Smooth muscle cell (in vitro differentiated cells): ENCODE data around the gene MAML3. TPM values are rescaled to one million over a fixed set of nuclear protein-coding genes. Genes with fewer than 3 reads are reported as not detected.

Experiments used
- DNase-seq: peaks from one replicate; lab custom pipeline; 2025; ENCODE audit not compliant: unreplicated experiment; lab: John Stamatoyannopoulos, UW
- H2AFZ ChIP-seq: fragments of 200-600 bp; sonication (generic); 2 replicates; pipeline ENCODE4 v1.6.0; 2016; ENCODE audit warnings: antibody characterized with exemption, low read depth, mild to moderate bottlenecking
- H3F3A ChIP-seq: fragments of 200-600 bp; sonication (generic); 2 replicates; pipeline ENCODE4 v1.6.0; 2017; ENCODE audit warnings: antibody characterized with exemption, low read depth
- H3K27ac ChIP-seq: fragments of 200-600 bp; sonication (generic); 2 replicates; pipeline ENCODE4 v1.5.1; 2016; ENCODE audit warnings: low read depth, mild to moderate bottlenecking
- H3K27me3 ChIP-seq: fragments of 200-600 bp; sonication (generic); 2 replicates; pipeline ENCODE4 v1.6.1; 2016; ENCODE audit warnings: low read depth, mild to moderate bottlenecking
- H3K36me3 ChIP-seq: fragments of 200-600 bp; sonication (generic); 2 replicates; pipeline ENCODE4 v1.5.1; 2016; ENCODE audit warnings: low read depth
- H3K4me1 ChIP-seq: fragments of 200-600 bp; sonication (generic); 2 replicates; pipeline ENCODE4 v1.5.1; 2016; ENCODE audit warnings: low read depth
- H3K4me2 ChIP-seq: fragments of 200-600 bp; sonication (generic); 2 replicates; pipeline ENCODE4 v1.6.0; 2016; ENCODE audit warnings: mild to moderate bottlenecking
- H3K4me3 ChIP-seq: fragments of 200-600 bp; sonication (generic); 2 replicates; pipeline ENCODE4 v1.5.1; 2016; ENCODE audit warnings: mild to moderate bottlenecking
- H3K79me2 ChIP-seq: fragments of 200-600 bp; sonication (generic); 2 replicates; pipeline ENCODE4 v1.6.0; 2016; ENCODE audit warnings: low read depth, mild to moderate bottlenecking
- H3K9ac ChIP-seq: fragments of 200-600 bp; sonication (generic); 2 replicates; pipeline ENCODE4 v1.6.0; 2016; ENCODE audit warnings: low read depth
- H3K9me3 ChIP-seq: fragments of 200-600 bp; sonication (generic); replicated peaks from 2 replicates; pipeline ENCODE4 v1.5.1; 2016; ENCODE audit warnings: low read depth
- H4K20me1 ChIP-seq: fragments of 200-600 bp; sonication (generic); 2 replicates; pipeline ENCODE4 v1.6.0; 2016; ENCODE audit warnings: low read depth
- WGBS: methylation state at CpG from one replicate; pipeline ENCODE4 v1.1.7; 2016; ENCODE audit warnings: low lambda C conversion rate; 5-methylcytosine and 5-hydroxymethylcytosine counted together
- polyA plus RNA-seq: library from polyadenylated mRNA; unstranded; fragments of >200 nt; fragmentation: Nextera tagmentation; extraction: Ambion mirVana; gene quantifications from 2 replicates; pipeline ENCODE4 v1.2.1, GENCODE V29; 2016
- total RNA-seq: library from RNA; depleted of rRNA; stranded (reverse); fragments of >200 nt; gene quantifications from 2 replicates; pipeline ENCODE4 v1.2.3, GENCODE V29; 2014
- TF ChIP-seq, protein P1 (sequence below): fragments of 200-600 bp; sonication (generic); IDR thresholded peaks from 2 replicates; pipeline ENCODE4 v1.5.1; 2017; ENCODE audit warnings: borderline replicate concordance, mild to moderate bottlenecking, antibody characterized with exemption; ENCODE audit not compliant: insufficient read depth, poor library complexity, severe bottlenecking

Gene MAML3
- total and polyA plus RNA-seq, 2 experiments from 2014 or later: 4.9 to 12.6 TPM

DNA sequence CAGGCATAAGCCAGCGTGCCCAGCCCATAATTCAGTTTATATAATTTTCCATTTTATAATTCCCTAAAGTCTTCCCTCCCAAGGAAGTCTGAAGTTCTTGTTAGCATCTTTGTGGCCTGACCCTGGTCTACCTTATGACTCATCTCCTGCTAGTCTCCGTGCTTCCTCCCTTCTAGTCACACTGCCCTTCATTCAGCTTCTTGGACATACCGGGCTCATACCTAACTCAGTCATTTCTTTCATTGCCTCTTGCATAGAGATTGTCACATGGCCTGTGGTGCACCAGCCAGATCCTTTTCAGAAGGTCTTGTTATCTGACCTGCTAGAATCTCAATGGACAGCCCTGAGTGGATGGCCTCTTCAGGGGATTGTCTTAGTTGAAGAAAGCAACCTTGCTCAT, 22.8 kb upstream of the MAML3 start:
- H3K27me3 ChIP-seq: no peaks in the 10 kb centered on the region
- H3K9me3 ChIP-seq: no peaks in the 10 kb centered on the region
- TF ChIP-seq, protein P1, sequence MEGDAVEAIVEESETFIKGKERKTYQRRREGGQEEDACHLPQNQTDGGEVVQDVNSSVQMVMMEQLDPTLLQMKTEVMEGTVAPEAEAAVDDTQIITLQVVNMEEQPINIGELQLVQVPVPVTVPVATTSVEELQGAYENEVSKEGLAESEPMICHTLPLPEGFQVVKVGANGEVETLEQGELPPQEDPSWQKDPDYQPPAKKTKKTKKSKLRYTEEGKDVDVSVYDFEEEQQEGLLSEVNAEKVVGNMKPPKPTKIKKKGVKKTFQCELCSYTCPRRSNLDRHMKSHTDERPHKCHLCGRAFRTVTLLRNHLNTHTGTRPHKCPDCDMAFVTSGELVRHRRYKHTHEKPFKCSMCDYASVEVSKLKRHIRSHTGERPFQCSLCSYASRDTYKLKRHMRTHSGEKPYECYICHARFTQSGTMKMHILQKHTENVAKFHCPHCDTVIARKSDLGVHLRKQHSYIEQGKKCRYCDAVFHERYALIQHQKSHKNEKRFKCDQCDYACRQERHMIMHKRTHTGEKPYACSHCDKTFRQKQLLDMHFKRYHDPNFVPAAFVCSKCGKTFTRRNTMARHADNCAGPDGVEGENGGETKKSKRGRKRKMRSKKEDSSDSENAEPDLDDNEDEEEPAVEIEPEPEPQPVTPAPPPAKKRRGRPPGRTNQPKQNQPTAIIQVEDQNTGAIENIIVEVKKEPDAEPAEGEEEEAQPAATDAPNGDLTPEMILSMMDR: no peak
- no peaks in the 10 kb centered on the region for H3K79me2 ChIP-seq
- no peaks in the 10 kb centered on the region for H3K4me1 ChIP-seq
- H4K20me1 ChIP-seq: no peaks in the 10 kb centered on the region
- H3K9ac ChIP-seq: no peak overlapping the region
- no peak overlapping the region for H3K27ac ChIP-seq
- no peak overlapping the region for H2AFZ ChIP-seq
- H3K4me2 ChIP-seq: no peak overlapping the region
- DNase-seq: no peak
- 75% methylated on average over 3 of the region's 3 CpGs for WGBS
- no peaks in the 10 kb centered on the region for H3K36me3 ChIP-seq
- H3K4me3 ChIP-seq: no peak overlapping the region
- H3F3A ChIP-seq: no peaks in the 10 kb centered on the region

- Histone ChIP-seq H3F3A (no peaks in the 10 kb centered on the region), H3K36me3 (no peaks in the 10 kb centered on the region), H3K9me3 (no peaks in the 10 kb centered on the region), H4K20me1 (no peaks in the 10 kb centered on the region), H3K4me2 (no peak overlapping the region), H3K27me3 (no peaks in the 10 kb centered on the region), H3K9ac (no peak overlapping the region), H3K4me3 (no peak overlapping the region), H2AFZ (no peak overlapping the region), H3K79me2 (no peaks in the 10 kb centered on the region), H3K4me1 (no peaks in the 10 kb centered on the region), H3K27ac (no peak overlapping the region)
- TF ChIP-seq, protein P1: no peak
- DNase-seq: no peak
- WGBS: 78% methylated on average over 2 of the region's 2 CpGs
Measured at GRCh38 chr4:140174543-140174942, 20.6 kb upstream of the MAML3 start.

- no peak for DNase-seq
- WGBS: 53% methylated on average over 1 of the region's 1 CpG
Measured at GRCh38 chr4:140172960-140173359, 19.0 kb upstream of the MAML3 start.

GRCh38 chr4:140170299-140170698, 16.3 kb upstream of the MAML3 start:
- H3K4me2 ChIP-seq: no peak overlapping the region
- no peaks in the 10 kb centered on the region for H3K9me3 ChIP-seq
- H3K9ac ChIP-seq: no peak overlapping the region
- no peaks in the 10 kb centered on the region for H3K79me2 ChIP-seq
- no peak overlapping the region for H3K4me3 ChIP-seq
- no peaks in the 10 kb centered on the region for H4K20me1 ChIP-seq
- H2AFZ ChIP-seq: no peak overlapping the region
- no peak for DNase-seq
- no peak overlapping the region for H3K27ac ChIP-seq
- H3K4me1 ChIP-seq: no peaks in the 10 kb centered on the region
- TF ChIP-seq, protein P1: no peak
- no peaks in the 10 kb centered on the region for H3F3A ChIP-seq
- no peaks in the 10 kb centered on the region for H3K36me3 ChIP-seq
- 91% methylated on average over 4 of the region's 4 CpGs for WGBS
- H3K27me3 ChIP-seq: no peaks in the 10 kb centered on the region

More at GRCh38 chr4:140172960-140173359, 19.0 kb upstream of the MAML3 start:
- no peaks in the 10 kb centered on the region for H3K27me3 ChIP-seq
- H3K27ac ChIP-seq: no peak overlapping the region
- H3K4me2 ChIP-seq: no peak overlapping the region
- H3K4me1 ChIP-seq: no peaks in the 10 kb centered on the region
- no peaks in the 10 kb centered on the region for H3K79me2 ChIP-seq
- H3K9me3 ChIP-seq: no peaks in the 10 kb centered on the region
- H4K20me1 ChIP-seq: no peaks in the 10 kb centered on the region
- no peaks in the 10 kb centered on the region for H3F3A ChIP-seq
- TF ChIP-seq, protein P1: no peak
- H3K9ac ChIP-seq: no peak overlapping the region
- H3K4me3 ChIP-seq: no peak overlapping the region
- H3K36me3 ChIP-seq: no peaks in the 10 kb centered on the region
- no peak overlapping the region for H2AFZ ChIP-seq
